Measurements from ENCODE around the gene MAML3. TPM values are rescaled to one million over a fixed set of nuclear protein-coding genes. Genes with fewer than 3 reads are reported as not detected.
A peak's percentile ranks its signal among the peaks of the same experiment; 100 is the strongest.

The MAML3 gene
- total and polyA plus RNA-seq, 2 of the 13 experiments (the other 11 are each of a cell fraction or from before 2014, with no cell fraction given) = 0.05 to 0.13 TPM

DNA sequence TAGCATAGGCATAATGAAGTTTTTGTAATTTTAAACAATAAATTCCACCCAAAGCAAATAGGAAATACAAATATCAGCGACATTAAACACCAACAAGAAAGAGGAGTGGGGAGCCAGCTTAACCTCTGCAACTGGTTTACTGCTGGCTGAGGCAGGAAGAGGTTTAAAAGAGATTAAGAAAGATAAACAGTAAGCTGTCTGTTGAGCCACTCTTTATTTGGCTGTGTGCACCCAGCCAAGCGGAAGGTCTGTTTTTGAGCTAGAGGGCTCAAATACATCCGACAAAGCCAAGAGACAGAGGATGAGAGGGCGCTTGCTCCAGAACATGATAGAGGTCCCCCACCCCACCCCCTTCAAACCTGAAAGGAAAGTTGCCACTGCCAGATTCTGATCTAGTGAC lies 297.0 kb downstream of the MAML3 start (continued):
- TF ChIP-seq, protein P1, sequence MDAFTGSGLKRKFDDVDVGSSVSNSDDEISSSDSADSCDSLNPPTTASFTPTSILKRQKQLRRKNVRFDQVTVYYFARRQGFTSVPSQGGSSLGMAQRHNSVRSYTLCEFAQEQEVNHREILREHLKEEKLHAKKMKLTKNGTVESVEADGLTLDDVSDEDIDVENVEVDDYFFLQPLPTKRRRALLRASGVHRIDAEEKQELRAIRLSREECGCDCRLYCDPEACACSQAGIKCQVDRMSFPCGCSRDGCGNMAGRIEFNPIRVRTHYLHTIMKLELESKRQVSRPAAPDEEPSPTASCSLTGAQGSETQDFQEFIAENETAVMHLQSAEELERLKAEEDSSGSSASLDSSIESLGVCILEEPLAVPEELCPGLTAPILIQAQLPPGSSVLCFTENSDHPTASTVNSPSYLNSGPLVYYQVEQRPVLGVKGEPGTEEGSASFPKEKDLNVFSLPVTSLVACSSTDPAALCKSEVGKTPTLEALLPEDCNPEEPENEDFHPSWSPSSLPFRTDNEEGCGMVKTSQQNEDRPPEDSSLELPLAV (CRISPR knock-in tag; conservative IDR thresholded peaks at IDR 0.05; ENCODE audit: low read depth) = no peak
- TF ChIP-seq ZMYM4 (CRISPR knock-in tag; IDR thresholded peaks at IDR 0.05) = peak; percentile 46; the same call in 1 of the 2 replicates
- TF ChIP-seq ZNF841 (CRISPR knock-in tag; IDR thresholded peaks at IDR 0.05; ENCODE audit: borderline replicate concordance) = no peak
- TF ChIP-seq, protein P2, sequence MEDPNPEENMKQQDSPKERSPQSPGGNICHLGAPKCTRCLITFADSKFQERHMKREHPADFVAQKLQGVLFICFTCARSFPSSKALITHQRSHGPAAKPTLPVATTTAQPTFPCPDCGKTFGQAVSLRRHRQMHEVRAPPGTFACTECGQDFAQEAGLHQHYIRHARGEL (CRISPR knock-in tag; IDR thresholded peaks at IDR 0.05) = no peak
- no peak for TF ChIP-seq FOSL1 (CRISPR knock-in tag; IDR thresholded peaks at IDR 0.05; ENCODE audit: borderline replicate concordance)
- TF ChIP-seq ZNF431 (CRISPR knock-in tag; IDR thresholded peaks at IDR 0.05; ENCODE audit: borderline replicate concordance, low read depth) = no peak; the same call in 1 of the 2 replicates
- no peak for TF ChIP-seq BHLHE40 (IDR thresholded peaks at IDR 0.05; ENCODE audit: low read length)
- TF ChIP-seq, protein P3, sequence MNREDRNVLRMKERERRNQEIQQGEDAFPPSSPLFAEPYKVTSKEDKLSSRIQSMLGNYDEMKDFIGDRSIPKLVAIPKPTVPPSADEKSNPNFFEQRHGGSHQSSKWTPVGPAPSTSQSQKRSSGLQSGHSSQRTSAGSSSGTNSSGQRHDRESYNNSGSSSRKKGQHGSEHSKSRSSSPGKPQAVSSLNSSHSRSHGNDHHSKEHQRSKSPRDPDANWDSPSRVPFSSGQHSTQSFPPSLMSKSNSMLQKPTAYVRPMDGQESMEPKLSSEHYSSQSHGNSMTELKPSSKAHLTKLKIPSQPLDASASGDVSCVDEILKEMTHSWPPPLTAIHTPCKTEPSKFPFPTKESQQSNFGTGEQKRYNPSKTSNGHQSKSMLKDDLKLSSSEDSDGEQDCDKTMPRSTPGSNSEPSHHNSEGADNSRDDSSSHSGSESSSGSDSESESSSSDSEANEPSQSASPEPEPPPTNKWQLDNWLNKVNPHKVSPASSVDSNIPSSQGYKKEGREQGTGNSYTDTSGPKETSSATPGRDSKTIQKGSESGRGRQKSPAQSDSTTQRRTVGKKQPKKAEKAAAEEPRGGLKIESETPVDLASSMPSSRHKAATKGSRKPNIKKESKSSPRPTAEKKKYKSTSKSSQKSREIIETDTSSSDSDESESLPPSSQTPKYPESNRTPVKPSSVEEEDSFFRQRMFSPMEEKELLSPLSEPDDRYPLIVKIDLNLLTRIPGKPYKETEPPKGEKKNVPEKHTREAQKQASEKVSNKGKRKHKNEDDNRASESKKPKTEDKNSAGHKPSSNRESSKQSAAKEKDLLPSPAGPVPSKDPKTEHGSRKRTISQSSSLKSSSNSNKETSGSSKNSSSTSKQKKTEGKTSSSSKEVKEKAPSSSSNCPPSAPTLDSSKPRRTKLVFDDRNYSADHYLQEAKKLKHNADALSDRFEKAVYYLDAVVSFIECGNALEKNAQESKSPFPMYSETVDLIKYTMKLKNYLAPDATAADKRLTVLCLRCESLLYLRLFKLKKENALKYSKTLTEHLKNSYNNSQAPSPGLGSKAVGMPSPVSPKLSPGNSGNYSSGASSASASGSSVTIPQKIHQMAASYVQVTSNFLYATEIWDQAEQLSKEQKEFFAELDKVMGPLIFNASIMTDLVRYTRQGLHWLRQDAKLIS (CRISPR knock-in tag; IDR thresholded peaks at IDR 0.05) = no peak
- TF ChIP-seq YEATS4 (CRISPR knock-in tag; IDR thresholded peaks at IDR 0.05; ENCODE audit: borderline replicate concordance) = peak; percentile 49; the same call in 1 of the 2 replicates
- TF ChIP-seq, protein P4, sequence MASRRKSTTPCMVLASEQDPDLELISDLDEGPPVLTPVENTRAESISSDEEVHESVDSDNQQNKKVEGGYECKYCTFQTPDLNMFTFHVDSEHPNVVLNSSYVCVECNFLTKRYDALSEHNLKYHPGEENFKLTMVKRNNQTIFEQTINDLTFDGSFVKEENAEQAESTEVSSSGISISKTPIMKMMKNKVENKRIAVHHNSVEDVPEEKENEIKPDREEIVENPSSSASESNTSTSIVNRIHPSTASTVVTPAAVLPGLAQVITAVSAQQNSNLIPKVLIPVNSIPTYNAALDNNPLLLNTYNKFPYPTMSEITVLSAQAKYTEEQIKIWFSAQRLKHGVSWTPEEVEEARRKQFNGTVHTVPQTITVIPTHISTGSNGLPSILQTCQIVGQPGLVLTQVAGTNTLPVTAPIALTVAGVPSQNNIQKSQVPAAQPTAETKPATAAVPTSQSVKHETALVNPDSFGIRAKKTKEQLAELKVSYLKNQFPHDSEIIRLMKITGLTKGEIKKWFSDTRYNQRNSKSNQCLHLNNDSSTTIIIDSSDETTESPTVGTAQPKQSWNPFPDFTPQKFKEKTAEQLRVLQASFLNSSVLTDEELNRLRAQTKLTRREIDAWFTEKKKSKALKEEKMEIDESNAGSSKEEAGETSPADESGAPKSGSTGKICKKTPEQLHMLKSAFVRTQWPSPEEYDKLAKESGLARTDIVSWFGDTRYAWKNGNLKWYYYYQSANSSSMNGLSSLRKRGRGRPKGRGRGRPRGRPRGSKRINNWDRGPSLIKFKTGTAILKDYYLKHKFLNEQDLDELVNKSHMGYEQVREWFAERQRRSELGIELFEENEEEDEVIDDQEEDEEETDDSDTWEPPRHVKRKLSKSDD (CRISPR knock-in tag; IDR thresholded peaks at IDR 0.05; ENCODE audit: low read depth) = no peak
- no peak for TF ChIP-seq LCORL (IDR thresholded peaks at IDR 0.05)
- peak; percentile 68; the same call in 1 of the 2 replicates for TF ChIP-seq LCORL (CRISPR knock-in tag; IDR thresholded peaks at IDR 0.05)
- peak; percentile 93 for TF ChIP-seq MED1 (CRISPR knock-in tag; IDR thresholded peaks at IDR 0.05)
- no peak for TF ChIP-seq ZNF761 (CRISPR knock-in tag; conservative IDR thresholded peaks at IDR 0.05)
- no peak for TF ChIP-seq CBFB (CRISPR knock-in tag; IDR thresholded peaks at IDR 0.05)
- TF ChIP-seq, protein P5, sequence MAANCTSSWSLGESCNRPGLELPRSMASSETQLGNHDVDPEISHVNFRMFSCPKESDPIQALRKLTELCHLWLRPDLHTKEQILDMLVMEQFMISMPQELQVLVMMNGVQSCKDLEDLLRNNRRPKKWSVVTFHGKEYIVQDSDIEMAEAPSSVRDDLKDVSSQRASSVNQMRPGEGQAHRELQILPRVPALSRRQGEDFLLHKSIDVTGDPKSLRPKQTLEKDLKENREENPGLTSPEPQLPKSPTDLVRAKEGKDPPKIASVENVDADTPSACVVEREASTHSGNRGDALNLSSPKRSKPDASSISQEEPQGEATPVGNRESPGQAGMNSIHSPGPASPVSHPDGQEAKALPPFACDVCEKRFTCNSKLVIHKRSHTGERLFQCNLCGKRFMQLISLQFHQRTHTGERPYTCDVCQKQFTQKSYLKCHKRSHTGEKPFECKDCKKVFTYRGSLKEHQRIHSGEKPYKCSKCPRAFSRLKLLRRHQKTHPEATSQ (CRISPR knock-in tag; IDR thresholded peaks at IDR 0.05; ENCODE audit: borderline replicate concordance) = no peak
- no peak; the same call in 1 of the 2 replicates for TF ChIP-seq ZNF136 (CRISPR knock-in tag; IDR thresholded peaks at IDR 0.05; ENCODE audit: low read depth)
- no peak for TF ChIP-seq ARHGAP35 (CRISPR knock-in tag; IDR thresholded peaks at IDR 0.05; ENCODE audit: borderline replicate concordance)
- peak; percentile 100 for TF ChIP-seq ZNF232 (CRISPR knock-in tag; IDR thresholded peaks at IDR 0.05; ENCODE audit: borderline replicate concordance)
- TF ChIP-seq, protein P6, sequence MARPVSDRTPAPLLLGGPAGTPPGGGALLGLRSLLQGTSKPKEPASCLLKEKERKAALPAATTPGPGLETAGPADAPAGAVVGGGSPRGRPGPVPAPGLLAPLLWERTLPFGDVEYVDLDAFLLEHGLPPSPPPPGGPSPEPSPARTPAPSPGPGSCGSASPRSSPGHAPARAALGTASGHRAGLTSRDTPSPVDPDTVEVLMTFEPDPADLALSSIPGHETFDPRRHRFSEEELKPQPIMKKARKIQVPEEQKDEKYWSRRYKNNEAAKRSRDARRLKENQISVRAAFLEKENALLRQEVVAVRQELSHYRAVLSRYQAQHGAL (CRISPR knock-in tag; IDR thresholded peaks at IDR 0.05; ENCODE audit: not compliant biosample characterization) = no peak

Measured in HepG2 (cell line).